ENCODE data around the gene ACCS.

- TF ChIP-seq, protein P1, sequence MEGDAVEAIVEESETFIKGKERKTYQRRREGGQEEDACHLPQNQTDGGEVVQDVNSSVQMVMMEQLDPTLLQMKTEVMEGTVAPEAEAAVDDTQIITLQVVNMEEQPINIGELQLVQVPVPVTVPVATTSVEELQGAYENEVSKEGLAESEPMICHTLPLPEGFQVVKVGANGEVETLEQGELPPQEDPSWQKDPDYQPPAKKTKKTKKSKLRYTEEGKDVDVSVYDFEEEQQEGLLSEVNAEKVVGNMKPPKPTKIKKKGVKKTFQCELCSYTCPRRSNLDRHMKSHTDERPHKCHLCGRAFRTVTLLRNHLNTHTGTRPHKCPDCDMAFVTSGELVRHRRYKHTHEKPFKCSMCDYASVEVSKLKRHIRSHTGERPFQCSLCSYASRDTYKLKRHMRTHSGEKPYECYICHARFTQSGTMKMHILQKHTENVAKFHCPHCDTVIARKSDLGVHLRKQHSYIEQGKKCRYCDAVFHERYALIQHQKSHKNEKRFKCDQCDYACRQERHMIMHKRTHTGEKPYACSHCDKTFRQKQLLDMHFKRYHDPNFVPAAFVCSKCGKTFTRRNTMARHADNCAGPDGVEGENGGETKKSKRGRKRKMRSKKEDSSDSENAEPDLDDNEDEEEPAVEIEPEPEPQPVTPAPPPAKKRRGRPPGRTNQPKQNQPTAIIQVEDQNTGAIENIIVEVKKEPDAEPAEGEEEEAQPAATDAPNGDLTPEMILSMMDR (IDR thresholded peaks at IDR 0.05 in 4 of 5, conservative IDR thresholded peaks at IDR 0.05 in 1 of 5): no peak
- TF ChIP-seq POLR2A (IDR thresholded peaks at IDR 0.05): no peak
These were observed 5.1 kb downstream of the ACCS start for GRCh38 chr11:44071157-44071556.
